A673 (cell line): ENCODE data around the gene NUP37.
"Not testable (repeated sequence)": the region's sequence is repeated elsewhere in the genome, so short reads cannot be mapped to it uniquely, and the experiment has no call there.

ENCODE experiments used
- EZH2 ChIP-seq: fragments of 200-600 bp; sonication (generic); IDR thresholded peaks from 2 replicates; pipeline ENCODE4 v1.6.1; 2017; ENCODE audit warnings: borderline replicate concordance, low read depth, mild to moderate bottlenecking, mixed read lengths, antibody characterized with exemption, low read length; ENCODE audit not compliant: poor library complexity, severe bottlenecking
- TF ChIP-seq, protein P1 (sequence below): fragments of 300-800, 200-600 bp; sonication (generic); conservative IDR thresholded peaks from 2 replicates; pipeline ENCODE4 v1.5.1; 2017; ENCODE audit warnings: low read depth, mild to moderate bottlenecking, antibody characterized with exemption, low read length, moderate library complexity, mixed read lengths

DNA sequence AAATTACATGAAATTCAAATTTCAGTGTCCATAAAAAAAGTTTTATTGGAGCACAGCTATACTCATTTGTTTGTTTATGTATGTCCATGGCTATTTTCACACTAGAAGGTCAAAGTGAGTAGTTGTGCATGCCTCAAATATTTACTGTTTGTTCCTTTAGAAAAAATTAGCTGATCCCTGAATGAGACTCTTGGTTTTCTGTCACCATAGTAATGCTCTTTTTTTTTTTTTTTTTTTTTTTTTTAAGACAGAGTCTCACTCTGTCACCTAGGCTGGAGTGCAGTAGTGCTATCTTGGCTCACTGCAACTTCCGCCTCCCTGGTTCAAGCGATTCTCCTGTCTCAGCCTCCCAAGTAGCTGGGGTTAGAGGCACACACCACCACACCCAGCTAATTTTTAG is 1.4 kb upstream of the NUP37 start:
- TF ChIP-seq, protein P1, sequence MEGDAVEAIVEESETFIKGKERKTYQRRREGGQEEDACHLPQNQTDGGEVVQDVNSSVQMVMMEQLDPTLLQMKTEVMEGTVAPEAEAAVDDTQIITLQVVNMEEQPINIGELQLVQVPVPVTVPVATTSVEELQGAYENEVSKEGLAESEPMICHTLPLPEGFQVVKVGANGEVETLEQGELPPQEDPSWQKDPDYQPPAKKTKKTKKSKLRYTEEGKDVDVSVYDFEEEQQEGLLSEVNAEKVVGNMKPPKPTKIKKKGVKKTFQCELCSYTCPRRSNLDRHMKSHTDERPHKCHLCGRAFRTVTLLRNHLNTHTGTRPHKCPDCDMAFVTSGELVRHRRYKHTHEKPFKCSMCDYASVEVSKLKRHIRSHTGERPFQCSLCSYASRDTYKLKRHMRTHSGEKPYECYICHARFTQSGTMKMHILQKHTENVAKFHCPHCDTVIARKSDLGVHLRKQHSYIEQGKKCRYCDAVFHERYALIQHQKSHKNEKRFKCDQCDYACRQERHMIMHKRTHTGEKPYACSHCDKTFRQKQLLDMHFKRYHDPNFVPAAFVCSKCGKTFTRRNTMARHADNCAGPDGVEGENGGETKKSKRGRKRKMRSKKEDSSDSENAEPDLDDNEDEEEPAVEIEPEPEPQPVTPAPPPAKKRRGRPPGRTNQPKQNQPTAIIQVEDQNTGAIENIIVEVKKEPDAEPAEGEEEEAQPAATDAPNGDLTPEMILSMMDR: not testable (repeated sequence)
- not testable (repeated sequence) for TF ChIP-seq EZH2
